Measurements from ENCODE around the gene CXCL16. TPM values are rescaled to one million over a fixed set of nuclear protein-coding genes. Genes with fewer than 3 reads are reported as not detected.

CXCL16 gene
- total and polyA plus RNA-seq, 2 of the 13 experiments (the other 11 are each of a cell fraction or from before 2014, with no cell fraction given) = 9.4 to 101 TPM

GRCh38 chr17:4788807-4789700, 49.3 kb upstream of the CXCL16 start, which contains the start of gene GLTPD2 (continued):
- TF ChIP-seq ZNF275 (CRISPR knock-in tag; IDR thresholded peaks at IDR 0.05; ENCODE audit: borderline replicate concordance) = no peak
- no peak for TF ChIP-seq ZBTB14 (CRISPR knock-in tag; IDR thresholded peaks at IDR 0.05)
- no peak for TF ChIP-seq NCOA5 (CRISPR knock-in tag; IDR thresholded peaks at IDR 0.05)
- TF ChIP-seq PHB2 (IDR thresholded peaks at IDR 0.05; ENCODE audit: partially characterized antibody) = no peak
- TF ChIP-seq RELA (CRISPR knock-in tag; IDR thresholded peaks at IDR 0.05) = no peak
- peak; percentile 96 for TF ChIP-seq PATZ1 (CRISPR knock-in tag; IDR thresholded peaks at IDR 0.05)
- TF ChIP-seq MYPOP (CRISPR knock-in tag; IDR thresholded peaks at IDR 0.05) = no peak
- peak; percentile 54 for TF ChIP-seq BCL6 (CRISPR knock-in tag; IDR thresholded peaks at IDR 0.05)
- no peak for TF ChIP-seq ZSCAN22 (CRISPR knock-in tag; IDR thresholded peaks at IDR 0.05)
- TF ChIP-seq ZFP37 (CRISPR knock-in tag; IDR thresholded peaks at IDR 0.05; ENCODE audit: borderline replicate concordance) = no peak
- no peak for TF ChIP-seq RFXANK (CRISPR knock-in tag; IDR thresholded peaks at IDR 0.05)
- no peak for TF ChIP-seq JUND (CRISPR knock-in tag; IDR thresholded peaks at IDR 0.05)
- no peak for TF ChIP-seq THRA (CRISPR knock-in tag; IDR thresholded peaks at IDR 0.05; ENCODE audit: borderline replicate concordance)
- no peak for TF ChIP-seq ZFP36 (IDR thresholded peaks at IDR 0.05; ENCODE audit: borderline replicate concordance, low read depth, low read length, partially characterized antibody)
- no peak for TF ChIP-seq JUN (CRISPR knock-in tag; IDR thresholded peaks at IDR 0.05)
- no peak for TF ChIP-seq RARG (CRISPR knock-in tag; IDR thresholded peaks at IDR 0.05; ENCODE audit: low read depth)
- TF ChIP-seq MAFG (CRISPR knock-in tag; IDR thresholded peaks at IDR 0.05) = no peak
- no peak; the same call in 1 of the 2 replicates for TF ChIP-seq MYC (CRISPR knock-in tag; IDR thresholded peaks at IDR 0.05; ENCODE audit: borderline replicate concordance)
- no peak; the same call in 1 of the 2 replicates for TF ChIP-seq IKZF5 (CRISPR knock-in tag; IDR thresholded peaks at IDR 0.05)
- TF ChIP-seq ZC3H13 (CRISPR knock-in tag; IDR thresholded peaks at IDR 0.05) = peak; percentile 81; the same call in 1 of the 2 replicates
- peak; percentile 62 for TF ChIP-seq KDM3A (CRISPR knock-in tag; IDR thresholded peaks at IDR 0.05; ENCODE audit: low read depth)
- no peak for TF ChIP-seq ZNF879 (CRISPR knock-in tag; IDR thresholded peaks at IDR 0.05)

All from HepG2 (cell line).